HEK293 (cell line): ENCODE measurements around the gene CTR9.

Experiments
- CTCF ChIA-PET: fragments of 350-600 bp; formaldehyde crosslinking; extraction: SDS; loops from one replicate; lab custom pipeline; 2021; ENCODE audit warnings: antibody characterized with exemption; lab: Yijun Ruan, JAX
- POLR2A ChIA-PET: fragments of 300-600 bp; formaldehyde crosslinking; extraction: SDS; loops from one replicate; lab custom pipeline; 2020; ENCODE audit warnings: antibody characterized with exemption, inconsistent platforms; lab: Yijun Ruan, JAX
- H3K27ac ChIP-seq: fragments of 200-500 bp; sonication (Bioruptor generic); 2 replicates; pipeline ENCODE4 v1.5.1; 2014; ENCODE audit warnings: low read depth, low read length, control low read depth, inconsistent platforms; ENCODE audit errors: extremely low read depth
- H3K36me3 ChIP-seq, 2 experiments: fragments of 200-500 bp in 1 of 2; sonication (Bioruptor generic) in 1 of 2; 1 replicate in 1 of 2; 2 replicates in 1 of 2; pipeline ENCODE4 v1.5.1; 2014 to 2017; ENCODE audit warnings: inconsistent platforms in 2 of 2, low read length in 2 of 2; ENCODE audit not compliant: control insufficient read depth in 2 of 2, insufficient read depth in 1 of 2
- H3K4me1 ChIP-seq: fragments of 200-500 bp; sonication (Bioruptor generic); 2 replicates; pipeline ENCODE4 v1.5.1; 2014; ENCODE audit warnings: mild to moderate bottlenecking, low read length, inconsistent platforms; ENCODE audit not compliant: control insufficient read depth, insufficient read depth
- H3K4me3 ChIP-seq: 2 replicates; pipeline ENCODE4 v1.5.1; 2011; ENCODE audit warnings: low read depth, mild to moderate bottlenecking, control low read depth, low read length, moderate library complexity
- H3K9me3 ChIP-seq: fragments of 200-500 bp; sonication (Bioruptor generic); 2 replicates; pipeline ENCODE4 v1.5.1; 2014; ENCODE audit warnings: low read depth, low read length, inconsistent platforms; ENCODE audit not compliant: control insufficient read depth, insufficient read depth
- GLIS1 ChIP-seq: fragments of 450-650 bp; formaldehyde crosslinking; IDR thresholded peaks from 2 replicates; pipeline ENCODE4 v1.5.1; 2016; ENCODE audit warnings: missing biosample characterization, missing genetic modification characterization
- KLF10 ChIP-seq: fragments of 450-650 bp; IDR thresholded peaks from 2 replicates; pipeline ENCODE4 v1.5.1; 2018; ENCODE audit warnings: missing biosample characterization, mild to moderate bottlenecking, missing genetic modification characterization
- OSR2 ChIP-seq: fragments of 450-650 bp; formaldehyde crosslinking; IDR thresholded peaks from 2 replicates; pipeline ENCODE4 v1.5.1; 2016; ENCODE audit warnings: missing biosample characterization, missing genetic modification characterization
- OVOL3 ChIP-seq: fragments of 450-650 bp; formaldehyde crosslinking; IDR thresholded peaks from 2 replicates; pipeline ENCODE4 v1.5.1; 2016; ENCODE audit warnings: missing biosample characterization, missing genetic modification characterization
- PRDM6 ChIP-seq: fragments of 450-650 bp; formaldehyde crosslinking; IDR thresholded peaks from 2 replicates; pipeline ENCODE4 v1.5.1; 2017; ENCODE audit warnings: missing biosample characterization, missing genetic modification characterization
- ZBTB17 ChIP-seq: fragments of 450-650 bp; formaldehyde crosslinking; IDR thresholded peaks from 2 replicates; pipeline ENCODE4 v1.5.1; 2016; ENCODE audit warnings: missing biosample characterization, missing genetic modification characterization
- ZBTB44 ChIP-seq: fragments of 450-650 bp; IDR thresholded peaks from 2 replicates; pipeline ENCODE4 v1.5.1; 2018; ENCODE audit warnings: missing biosample characterization, mild to moderate bottlenecking, missing genetic modification characterization
- ZBTB48 ChIP-seq: fragments of 450-650 bp; formaldehyde crosslinking; IDR thresholded peaks from 2 replicates; pipeline ENCODE4 v1.5.1; 2016; ENCODE audit warnings: missing biosample characterization, missing genetic modification characterization
- ZNF16 ChIP-seq: fragments of 450-650 bp; formaldehyde crosslinking; IDR thresholded peaks from 2 replicates; pipeline ENCODE4 v1.5.1; 2016; ENCODE audit warnings: low read depth, missing biosample characterization, missing genetic modification characterization
- ZNF184 ChIP-seq: fragments of 450-650 bp; IDR thresholded peaks from 2 replicates; pipeline ENCODE4 v1.5.1; 2018; ENCODE audit warnings: missing biosample characterization, mild to moderate bottlenecking, missing genetic modification characterization
- ZNF302 ChIP-seq: fragments of 450-650 bp; formaldehyde crosslinking; IDR thresholded peaks from 2 replicates; pipeline ENCODE4 v1.5.1; 2016; ENCODE audit warnings: missing biosample characterization, missing genetic modification characterization, low read depth
- ZNF335 ChIP-seq: fragments of 450-650 bp; formaldehyde crosslinking; conservative IDR thresholded peaks from 2 replicates; pipeline ENCODE4 v1.5.1; 2016; ENCODE audit warnings: missing biosample characterization, missing genetic modification characterization
- ZNF341 ChIP-seq: fragments of 450-650 bp; formaldehyde crosslinking; IDR thresholded peaks from 2 replicates; pipeline ENCODE4; 2016; ENCODE audit warnings: low read depth, missing biosample characterization, missing genetic modification characterization
- ZNF391 ChIP-seq: fragments of 450-650 bp; formaldehyde crosslinking; IDR thresholded peaks from 2 replicates; pipeline ENCODE4 v1.5.1; 2016; ENCODE audit warnings: low read depth, missing biosample characterization, missing genetic modification characterization, borderline replicate concordance
- ZNF600 ChIP-seq: fragments of 450-650 bp; formaldehyde crosslinking; IDR thresholded peaks from 2 replicates; pipeline ENCODE4 v1.5.1; 2016; ENCODE audit warnings: missing biosample characterization, missing genetic modification characterization
- ZNF629 ChIP-seq: fragments of 450-650 bp; formaldehyde crosslinking; IDR thresholded peaks from 2 replicates; pipeline ENCODE4 v1.5.1; 2017; ENCODE audit warnings: missing biosample characterization, missing genetic modification characterization
- ZNF660 ChIP-seq: fragments of 450-650 bp; IDR thresholded peaks from 2 replicates; pipeline ENCODE4 v1.5.1; 2018; ENCODE audit warnings: missing biosample characterization, mild to moderate bottlenecking, missing genetic modification characterization
- ZNF707 ChIP-seq: fragments of 450-650 bp; formaldehyde crosslinking; IDR thresholded peaks from 2 replicates; pipeline ENCODE4 v1.5.1; 2016; ENCODE audit warnings: missing biosample characterization, missing genetic modification characterization
- ZNF776 ChIP-seq: fragments of 450-650 bp; formaldehyde crosslinking; IDR thresholded peaks from 2 replicates; pipeline ENCODE4 v1.5.0; 2017; ENCODE audit warnings: missing biosample characterization, missing genetic modification characterization, borderline replicate concordance

Gene CTR9

DNA sequence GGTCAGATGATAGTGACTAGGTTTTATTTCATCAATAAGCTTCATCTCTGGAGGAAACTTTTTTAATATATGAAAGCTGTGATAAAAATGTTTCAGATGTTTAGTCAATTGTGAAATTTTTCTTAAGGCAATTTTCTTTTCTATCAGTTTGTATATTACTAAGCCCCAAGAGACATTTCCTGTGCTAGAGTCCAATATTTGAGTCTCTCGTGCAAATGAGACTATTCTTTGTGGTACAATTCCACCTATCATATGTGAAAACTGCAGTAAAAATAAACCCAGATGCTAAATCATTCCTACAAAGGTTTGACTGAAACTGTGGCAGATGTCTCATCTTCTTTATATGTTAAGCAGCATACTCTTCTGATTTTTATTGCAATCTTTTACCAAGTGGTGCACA is 28.0 kb downstream of the CTR9 start:
- POLR2A ChIA-PET: no interaction called here
- TF ChIP-seq KLF10 (tag by site-specific recombination) (no peak), PRDM6 (tag by site-specific recombination) (no peak), ZNF335 (no peak), ZNF707 (tag by site-specific recombination) (no peak), ZNF629 (no peak), ZNF391 (tag by site-specific recombination) (no peak), ZNF660 (tag by site-specific recombination) (no peak), ZNF16 (no peak), OVOL3 (no peak)
- Histone ChIP-seq H3K9me3 (no peaks in the 10 kb centered on the region), H3K4me1 (no peaks in the 10 kb centered on the region), H3K4me3 (no peak overlapping the region), H3K36me3 (peaks cover 4 to 46% of the 10 kb centered on the region in 2 experiments; a peak in 1 of 3 replicates), H3K27ac (no peak overlapping the region)
- CTCF ChIA-PET: interaction anchor here (0.6 to 1.3 kb wide), 3 partner anchors 9 to 488 kb away, joined by 3 to 5 read pairs (median 3); no protein-coding TSS in a partner anchor

DNA sequence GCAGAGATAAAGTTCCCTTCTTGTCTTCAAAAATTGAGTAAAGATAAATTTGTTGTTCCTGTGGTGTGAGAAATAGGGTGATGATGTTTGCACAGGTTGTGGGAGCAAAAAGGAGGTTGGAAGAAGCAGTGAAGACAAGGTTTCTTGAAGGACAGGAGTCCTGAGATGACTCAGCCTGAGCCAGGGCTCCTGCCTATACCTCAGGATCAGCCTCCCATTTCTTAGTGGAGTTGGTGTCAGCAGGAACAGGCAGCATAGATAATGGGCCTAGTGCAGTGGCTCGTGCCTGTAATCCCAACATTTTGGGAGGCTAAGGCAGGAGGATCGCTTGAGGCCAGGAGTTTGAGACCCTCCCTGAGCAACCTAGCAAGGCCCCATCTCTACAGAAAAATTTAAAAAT is 29.0 kb downstream of the CTR9 start:
- ChIA-PET CTCF (interaction anchor here (0.5 to 0.9 kb wide), 2 partner anchors 9 to 243 kb away, joined by 3 to 5 read pairs; no protein-coding TSS in a partner anchor), POLR2A (interaction anchor here (2.2 kb wide), 1 partner anchor 29 kb away, joined by 9 read pairs; the partner anchor contains the start of gene EIF4G2)
- Histone ChIP-seq H3K36me3 (peaks cover 4 to 46% of the 10 kb centered on the region in 2 experiments; a peak in 1 of 3 replicates), H3K4me1 (0 out of 2 replicates have a peak, but pooled peaks cover 2% of the 10 kb centered on the region), H3K27ac (no peak overlapping the region), H3K9me3 (no peaks in the 10 kb centered on the region), H3K4me3 (no peak overlapping the region)
- TF ChIP-seq ZNF184 (tag by site-specific recombination): no peak
- TF ChIP-seq ZNF341 (tag by site-specific recombination): no peak
- TF ChIP-seq ZNF629: no peak
- no peak for TF ChIP-seq ZNF776 (tag by site-specific recombination)
- no peak for TF ChIP-seq ZNF707 (tag by site-specific recombination)

DNA sequence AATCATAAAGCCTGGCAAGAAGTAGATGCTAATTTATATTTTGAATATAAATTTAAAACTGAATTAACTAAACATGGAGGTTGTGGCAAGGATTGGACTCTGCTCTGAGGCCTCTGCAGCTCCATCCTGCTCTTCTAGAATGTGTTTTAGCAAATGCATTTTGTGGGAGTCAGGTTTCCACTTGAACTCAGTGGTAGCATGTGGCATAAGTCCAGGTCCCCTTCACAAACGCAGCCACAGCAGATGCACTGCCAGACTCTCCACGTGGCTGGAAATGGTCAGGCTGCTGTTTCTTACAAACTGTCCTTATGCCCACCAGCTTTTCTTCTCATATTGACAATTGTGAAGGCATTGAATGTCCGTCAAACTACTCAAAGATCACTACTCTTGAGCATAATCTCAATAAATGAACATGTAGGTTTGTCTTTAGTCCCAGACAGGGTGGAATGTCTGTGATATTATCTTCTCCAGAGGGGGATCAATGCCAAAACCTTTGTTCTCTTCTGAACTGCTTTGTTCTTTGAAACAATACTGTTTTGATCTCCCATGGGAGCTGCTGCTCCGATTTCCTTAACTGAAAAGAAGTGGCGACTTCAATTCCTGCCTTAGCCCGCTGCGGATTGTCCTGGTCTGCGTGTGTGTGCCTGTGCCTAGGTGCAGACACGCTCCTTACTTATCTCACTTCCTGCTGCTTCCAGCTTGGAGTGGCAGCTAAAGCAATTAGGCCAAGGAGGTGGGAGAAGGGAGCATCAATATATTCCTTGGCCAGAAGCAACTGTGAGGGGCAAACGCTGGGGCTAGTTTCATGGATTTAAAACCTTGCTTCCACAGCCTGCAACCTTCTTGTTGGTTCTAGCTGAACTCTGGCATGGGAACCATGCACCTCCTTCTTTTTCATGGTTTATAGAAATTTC is 33.4 kb downstream of the CTR9 start:
- POLR2A ChIA-PET: interaction anchor here (0.6 to 1.9 kb wide), 3 partner anchors 12 to 25 kb away, joined by 3 to 9 read pairs (median 3); partner anchors contain the start of gene EIF4G2
- no peak overlapping the region for H3K27ac ChIP-seq
- 0 out of 2 replicates have a peak, but pooled peaks cover 2% of the 10 kb centered on the region for H3K4me1 ChIP-seq
- TF ChIP-seq GLIS1 (tag by site-specific recombination): peak; percentile 7; the same call in 1 of the 2 replicates
- no peak for TF ChIP-seq ZBTB17 (tag by site-specific recombination)
- TF ChIP-seq ZBTB44: peak; percentile 65
- TF ChIP-seq ZBTB48 (tag by site-specific recombination): peak; percentile 96
- no peak for TF ChIP-seq ZNF302 (tag by site-specific recombination)
- peak; percentile 38; the same call in 1 of the 2 replicates for TF ChIP-seq OSR2
- peak; percentile 46; the same call in 1 of the 2 replicates for TF ChIP-seq ZNF600 (tag by site-specific recombination)
- CTCF ChIA-PET: interaction anchor here (0.6 to 2.7 kb wide), 7 partner anchors 8 to 1003 kb away, joined by 3 to 12 read pairs (median 4); no protein-coding TSS in a partner anchor
- no peak overlapping the region for H3K4me3 ChIP-seq
- peaks cover 0 to 10% of the 10 kb centered on the region in 2 experiments; a peak in 1 of 3 replicates for H3K36me3 ChIP-seq
- no peaks in the 10 kb centered on the region for H3K9me3 ChIP-seq
